HG02973 (cell line): ENCODE results near the gene SPANXN2.
"Not testable (repeated sequence)": the region's sequence is repeated elsewhere in the genome, so short reads cannot be mapped to it uniquely, and the experiment has no call there.

ENCODE experiments used
- ATAC-seq: cut with Tn5 transposase; IDR thresholded peaks from one replicate; pipeline ENCODE4 v1.9.1; 2021; ENCODE audit warnings: moderate library complexity; ENCODE audit not compliant: unreplicated experiment

Gene SPANXN2, protein sequence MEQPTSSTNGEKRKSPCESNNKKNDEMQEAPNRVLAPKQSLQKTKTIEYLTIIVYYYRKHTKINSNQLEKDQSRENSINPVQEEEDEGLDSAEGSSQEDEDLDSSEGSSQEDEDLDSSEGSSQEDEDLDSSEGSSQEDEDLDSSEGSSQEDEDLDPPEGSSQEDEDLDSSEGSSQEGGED

DNA sequence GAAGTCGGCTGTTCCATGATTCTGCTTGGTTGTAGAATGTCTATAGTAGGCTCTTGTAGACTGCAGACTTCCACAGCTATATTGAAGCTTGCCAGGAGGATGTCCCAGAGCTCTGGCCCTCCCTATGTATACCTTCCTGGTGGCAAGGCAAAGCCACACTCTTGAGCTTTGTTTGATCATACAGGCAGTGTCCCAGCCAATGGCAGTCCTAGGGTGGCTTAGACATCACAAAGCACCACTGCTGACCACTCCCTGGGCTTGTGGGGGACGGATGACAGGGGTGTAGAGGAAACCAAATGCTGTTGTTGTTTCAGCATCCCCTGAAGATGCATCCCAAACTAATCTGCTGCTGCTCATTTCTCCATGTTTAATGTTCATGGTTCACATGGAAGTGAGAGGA, at the start of gene SPANXN2:
TSS of gene SPANXN2 (minus strand) at position 101 of the 400 bp plus-strand sequence. CDS start at position 17, 84 bp downstream.
- not testable (repeated sequence) for ATAC-seq

- no peak for ATAC-seq
Observed at GRCh38 chrX:143768976-143769375, 48.4 kb upstream of the SPANXN2 start.

DNA sequence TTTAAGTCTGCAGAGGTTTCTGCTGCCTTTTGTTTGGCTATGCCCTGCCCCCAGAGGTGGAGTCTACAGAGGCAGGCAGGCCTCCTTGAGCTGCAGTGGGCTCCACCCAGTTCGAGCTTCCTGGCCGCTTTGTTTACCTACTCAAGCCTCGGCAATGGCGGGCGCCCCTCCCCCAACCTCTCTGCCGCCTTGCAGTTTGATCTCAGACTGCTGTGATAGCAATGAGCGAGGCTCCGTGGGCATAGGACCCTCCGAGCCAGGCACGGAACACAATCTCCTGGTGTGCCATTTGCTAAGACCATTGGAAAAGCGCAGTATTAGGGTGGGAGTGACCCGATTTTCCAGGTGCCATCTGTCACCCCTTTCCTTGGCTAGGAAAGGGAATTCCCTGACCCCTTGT, 47.2 kb upstream of the SPANXN2 start:
- ATAC-seq = not testable (repeated sequence)

DNA sequence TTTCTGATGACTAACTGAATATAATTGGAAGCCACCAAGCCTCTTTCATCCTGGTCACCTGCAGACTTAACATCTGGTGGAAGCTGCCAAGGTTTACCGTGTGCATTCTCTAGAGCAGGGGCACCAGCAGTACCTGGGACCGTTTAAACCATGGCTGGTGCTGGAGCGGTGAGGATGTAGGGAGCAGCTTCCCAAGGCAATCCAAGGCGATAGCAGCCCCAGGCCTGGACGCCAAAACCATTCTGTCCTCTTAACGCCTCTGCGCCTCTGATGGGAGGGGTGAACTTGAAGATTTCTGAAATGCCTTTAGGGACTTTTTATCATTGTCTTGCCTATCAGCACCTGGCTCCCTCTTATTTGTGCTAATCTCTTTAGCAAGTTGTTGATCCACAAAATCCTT, 37.3 kb upstream of the SPANXN2 start:
- ATAC-seq = no peak

- ATAC-seq = no peak
Observed at GRCh38 chrX:143757375-143757774, 36.8 kb upstream of the SPANXN2 start.

- no peak for ATAC-seq
Observed at GRCh38 chrX:143754183-143754582, 33.6 kb upstream of the SPANXN2 start.

GRCh38 chrX:143733866-143734265, 13.3 kb upstream of the SPANXN2 start:
- ATAC-seq = no peak

DNA sequence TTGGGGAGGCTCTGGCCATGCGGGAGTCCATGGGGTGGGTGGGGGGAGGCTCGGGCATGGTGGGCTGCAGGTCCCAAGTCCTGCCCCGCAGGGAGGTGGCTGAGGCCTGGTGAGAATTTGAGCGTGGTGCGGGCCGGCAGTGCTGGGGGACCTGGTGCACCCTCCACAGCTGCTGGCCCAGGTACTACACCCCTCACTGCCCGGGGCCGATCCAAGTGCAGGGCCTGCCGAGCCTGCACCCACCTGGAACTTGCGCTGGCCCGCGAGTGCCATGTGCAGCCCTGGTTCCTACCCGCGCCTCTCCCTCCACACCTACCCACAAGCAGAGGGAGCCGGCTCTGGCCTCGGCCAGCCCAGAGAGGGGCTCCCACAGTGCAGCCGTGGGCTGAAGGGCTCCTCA, 5.7 kb upstream of the SPANXN2 start:
- ATAC-seq = no peak

GRCh38 chrX:143701460-143701859, 19.1 kb downstream of the SPANXN2 start:
- ATAC-seq = no peak

GRCh38 chrX:143694885-143695284, 25.7 kb downstream of the SPANXN2 start:
- no peak for ATAC-seq

DNA sequence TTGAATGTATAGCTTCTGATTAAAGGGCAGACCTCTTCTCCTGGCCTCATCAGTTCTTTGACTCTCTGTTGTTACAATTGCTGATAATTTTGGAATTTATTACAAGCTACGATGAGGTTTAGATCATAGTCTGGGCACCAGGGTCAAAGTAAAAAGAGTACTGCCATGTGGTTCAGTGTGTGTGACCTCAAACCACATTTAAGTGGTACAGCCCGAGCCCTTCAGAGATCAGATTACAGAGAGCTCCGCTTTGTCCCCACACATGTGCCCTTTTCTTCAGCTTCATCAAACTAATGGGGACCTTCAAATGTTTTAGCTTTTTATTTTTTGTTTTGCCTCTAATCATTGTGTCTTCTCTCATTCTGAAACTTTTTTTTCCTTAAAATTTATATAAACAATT, 37.1 kb downstream of the SPANXN2 start:
- no peak for ATAC-seq

- no peak for ATAC-seq
Observed at GRCh38 chrX:143674926-143675325, 45.6 kb downstream of the SPANXN2 start.

DNA sequence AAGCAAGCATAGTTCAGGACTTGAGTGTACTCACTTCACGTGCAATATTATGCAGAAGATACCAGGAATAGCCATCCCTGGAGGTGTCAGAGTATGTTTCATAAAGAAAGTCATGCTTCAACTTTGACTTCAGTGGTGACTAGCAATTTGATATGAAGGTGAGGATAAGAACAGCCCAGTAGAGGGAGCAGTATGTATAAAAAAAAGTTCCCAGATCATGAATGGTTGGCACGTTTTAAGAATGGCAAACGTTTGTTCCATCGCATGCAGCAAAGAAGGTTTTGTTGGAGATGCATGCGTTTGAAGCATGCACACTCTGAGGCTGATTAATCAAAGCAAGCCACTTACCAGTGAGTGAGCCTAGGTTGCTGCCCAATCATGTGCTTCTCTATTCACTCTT, 51.2 kb downstream of the SPANXN2 start:
- ATAC-seq = no peak

- ATAC-seq = no peak
Observed at GRCh38 chrX:143664302-143664701, 56.2 kb downstream of the SPANXN2 start.

DNA sequence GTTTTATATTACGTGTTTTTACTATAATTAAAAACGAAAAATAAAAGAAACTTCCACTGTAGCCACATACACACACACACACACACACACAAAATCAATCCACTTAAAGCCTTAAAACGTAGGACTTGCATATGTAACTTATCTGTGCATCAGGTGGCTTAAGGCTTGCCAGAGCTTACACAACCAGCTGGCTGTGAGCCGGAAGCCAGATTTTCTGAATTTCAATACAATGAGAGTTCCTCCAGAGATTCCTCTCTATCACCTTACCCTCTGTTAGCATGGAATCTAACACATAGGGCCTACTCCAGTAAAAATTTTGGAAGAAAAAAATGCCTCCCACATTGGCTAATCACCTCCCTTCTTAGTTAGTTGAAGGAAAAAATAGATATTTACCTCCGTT, 56.8 kb downstream of the SPANXN2 start:
- ATAC-seq = no peak
